ENCODE measurements around the gene MACROD1. TPM values are rescaled to one million over a fixed set of nuclear protein-coding genes. Genes with fewer than 3 reads are reported as not detected.

Gene MACROD1
- total and polyA plus RNA-seq, 9 of the 15 experiments (the other 6 are each of a cell fraction or from before 2014, with no cell fraction given): 1.1 to 60.0 (median 26.4) TPM

DNA sequence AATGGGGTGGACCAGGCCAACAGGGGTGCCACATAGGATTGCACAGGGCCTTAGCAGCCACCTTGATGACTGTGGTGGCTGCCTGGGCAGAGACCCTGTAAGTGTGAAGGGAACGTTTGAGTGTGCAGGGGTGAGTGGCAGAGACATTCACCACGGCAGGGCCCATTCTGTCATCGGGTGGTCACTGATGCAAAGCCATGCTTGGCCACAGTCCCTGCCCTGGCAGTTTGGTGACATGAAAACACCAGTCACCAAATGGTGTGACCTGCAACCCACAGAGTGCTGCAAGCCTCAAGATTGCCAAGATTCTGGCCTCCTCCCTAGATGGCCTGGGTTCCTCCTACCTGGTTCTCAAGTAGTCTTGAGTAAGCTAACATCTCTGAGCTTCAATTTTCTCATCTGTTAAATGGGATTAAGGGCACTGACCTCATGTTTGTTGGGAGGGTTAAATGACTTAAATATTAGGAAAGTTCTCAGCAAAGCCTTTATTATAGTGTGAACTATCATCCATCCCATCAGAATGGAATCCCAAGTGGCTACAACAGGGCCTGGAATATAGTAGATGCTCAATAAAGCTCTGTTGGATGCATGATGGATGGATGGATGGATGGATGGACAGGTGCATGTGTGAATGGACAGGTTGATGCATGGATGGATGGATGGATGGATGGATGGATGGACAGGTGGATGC is 53.0 kb downstream of the MACROD1 start (continued):
- TF ChIP-seq, protein P1, sequence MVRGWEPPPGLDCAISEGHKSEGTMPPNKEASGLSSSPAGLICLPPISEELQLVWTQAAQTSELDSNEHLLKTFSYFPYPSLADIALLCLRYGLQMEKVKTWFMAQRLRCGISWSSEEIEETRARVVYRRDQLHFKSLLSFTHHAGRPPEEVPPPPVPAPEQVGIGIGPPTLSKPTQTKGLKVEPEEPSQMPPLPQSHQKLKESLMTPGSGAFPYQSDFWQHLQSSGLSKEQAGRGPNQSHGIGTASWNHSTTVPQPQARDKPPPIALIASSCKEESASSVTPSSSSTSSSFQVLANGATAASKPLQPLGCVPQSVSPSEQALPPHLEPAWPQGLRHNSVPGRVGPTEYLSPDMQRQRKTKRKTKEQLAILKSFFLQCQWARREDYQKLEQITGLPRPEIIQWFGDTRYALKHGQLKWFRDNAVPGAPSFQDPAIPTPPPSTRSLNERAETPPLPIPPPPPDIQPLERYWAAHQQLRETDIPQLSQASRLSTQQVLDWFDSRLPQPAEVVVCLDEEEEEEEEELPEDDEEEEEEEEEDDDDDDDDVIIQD (CRISPR knock-in tag; IDR thresholded peaks at IDR 0.05): no peak
- TF ChIP-seq ILK (tag; IDR thresholded peaks at IDR 0.05; ENCODE audit: borderline replicate concordance, low read depth): no peak

DNA sequence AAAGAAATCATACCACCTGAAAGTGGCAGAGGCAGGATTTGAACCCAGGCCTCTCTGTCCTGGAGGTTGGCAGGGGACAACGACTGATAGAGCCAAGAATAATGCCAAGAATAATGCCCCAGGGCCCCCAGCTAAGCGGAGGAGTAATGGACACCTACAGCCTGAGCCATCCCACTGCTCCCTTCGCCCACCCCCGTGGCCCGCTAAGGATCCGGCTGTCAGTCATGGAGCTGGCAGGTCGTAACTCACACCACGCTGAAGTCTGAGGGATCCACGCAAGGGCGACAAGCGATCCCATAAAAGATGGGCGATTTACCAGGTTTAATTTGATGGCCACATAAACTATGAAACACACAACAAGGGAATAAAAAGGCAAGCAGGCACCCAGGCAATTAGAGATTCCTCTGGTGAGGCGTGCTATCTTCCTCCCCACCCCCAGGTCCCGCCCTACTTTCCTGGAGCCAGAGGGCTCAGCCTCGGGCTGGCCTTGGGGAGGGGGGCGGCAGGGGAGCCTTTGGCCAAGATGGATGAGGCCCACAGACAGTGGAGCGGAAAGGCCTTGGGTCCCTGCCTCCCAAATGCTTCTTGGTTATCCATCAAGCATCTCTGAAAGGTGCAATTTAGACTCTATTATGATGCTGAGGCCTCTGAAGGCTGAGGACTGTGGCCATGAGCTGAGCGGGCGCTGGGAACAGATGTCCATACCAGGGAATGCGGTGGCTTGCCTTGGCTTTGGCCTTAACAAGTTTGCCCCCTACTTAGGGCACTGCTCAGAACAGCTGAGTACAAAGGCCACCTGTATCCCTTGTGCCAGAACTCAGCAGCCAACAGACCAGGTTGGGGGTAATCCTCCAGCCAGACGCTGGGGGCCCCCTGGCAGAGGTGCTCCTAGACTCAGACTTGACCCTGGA is 55.2 kb downstream of the MACROD1 start:
- H2AFZ ChIP-seq (ENCODE audit: low read depth, low read length): no peak overlapping the region
- ChIA-PET CTCF (ENCODE audit: low intra/inter-chr PET ratio) (no interaction called here), POLR2A (interaction anchor here (0.7 to 1.4 kb wide), 3 partner anchors 9 to 718 kb away, joined by 3 to 4 read pairs (median 3); no protein-coding TSS in a partner anchor)
- H3K4me1 ChIP-seq (replicated peaks in 1 of 2; ENCODE audit: control insufficient read depth in 2 of 2, insufficient read depth in 2 of 2, low read length in 2 of 2): peaks cover 0 to 12% of the 10 kb centered on the region in 2 experiments; a peak in 2 of 5 replicates
- H3K27ac ChIP-seq (ENCODE audit: extremely low read depth, low read depth, low read length): no peak overlapping the region
- H4K20me1 ChIP-seq (replicated peaks; ENCODE audit: control insufficient read depth, insufficient read depth, low read length): peaks cover 27% of the 10 kb centered on the region
- peak overlapping the region in 1 of 2 experiments; percentile 43; a peak in 1 of 4 replicates for H3K9ac ChIP-seq (ENCODE audit: insufficient read depth in 1 of 2, low read depth in 2 of 2, low read length in 2 of 2)
- H3K36me3 ChIP-seq (ENCODE audit: control insufficient read depth, insufficient read depth, low read length): no peaks in the 10 kb centered on the region
- in situ Hi-C loops (cut with MboI) (no loop called here), intact Hi-C loops (cut with micrococcal nuclease) (no loop called here)
- WGBS (ENCODE audit: insufficient coverage, low coverage, missing lambda C conversion rate): 58% methylated on average over 20 of the region's 21 CpGs
- no peaks in the 10 kb centered on the region for H3K9me3 ChIP-seq (replicated peaks; ENCODE audit: control insufficient read depth, insufficient read depth, low read depth, low read length)
- FAIRE-seq: no peak
- H3K4me3 ChIP-seq: no peak overlapping the region
- no peak for DNase-seq (ENCODE audit: extremely low read depth in 1 of 4, low spot score in 3 of 4)
- H3K27me3 ChIP-seq (ENCODE audit: control insufficient read depth in 2 of 2, insufficient read depth in 2 of 2, low read length in 2 of 2): no peaks in the 10 kb centered on the region
- BruUV-seq (replicated peaks): no TSS peak
- ATAC-seq: peak; percentile 36; the same call in 2 of the 3 replicates
- H3K4me2 ChIP-seq (ENCODE audit: insufficient read depth, low read length): no peak overlapping the region
- H3K79me2 ChIP-seq (ENCODE audit: control insufficient read depth, insufficient read depth, low read length): no peaks in the 10 kb centered on the region
- peaks cover 4% of the 10 kb centered on the region for H3K9me1 ChIP-seq (ENCODE audit: control insufficient read depth, insufficient read depth, low read length)
- TF ChIP-seq ZNF766 (CRISPR knock-in tag; conservative IDR thresholded peaks at IDR 0.05) (no peak), NFIC (IDR thresholded peaks at IDR 0.05) (no peak), PRDM10 (IDR thresholded peaks at IDR 0.05; ENCODE audit: partially characterized antibody) (no peak), PBX2 (CRISPR knock-in tag; IDR thresholded peaks at IDR 0.05; ENCODE audit: low read depth) (no peak), PBX2 (tag; conservative IDR thresholded peaks at IDR 0.05; ENCODE audit: low read depth) (0 out of 2 replicates have a peak, but pooled peaks have one; percentile 34), FIP1L1 (IDR thresholded peaks at IDR 0.05; ENCODE audit: low read depth, low read length, poor library complexity, severe bottlenecking) (no peak), KLF10 (CRISPR knock-in tag; IDR thresholded peaks at IDR 0.05) (no peak)
